Thoracic aorta endothelial cell (primary cell): Measurements from ENCODE around the gene MDC1. TPM values are rescaled to one million over a fixed set of nuclear protein-coding genes. Genes with fewer than 3 reads are reported as not detected.

ENCODE experiments used
- small RNA-seq: library from RNA; depleted of rRNA; stranded (forward); fragments of <200 nt; gene quantifications from one replicate; pipeline ENCODE3, GENCODE V24; 2012
- total RNA-seq: library from RNA; depleted of rRNA; stranded (reverse); fragments of >200 nt; gene quantifications from 2 replicates; pipeline ENCODE4 v1.2.3, GENCODE V29; 2012

MDC1 gene, protein sequence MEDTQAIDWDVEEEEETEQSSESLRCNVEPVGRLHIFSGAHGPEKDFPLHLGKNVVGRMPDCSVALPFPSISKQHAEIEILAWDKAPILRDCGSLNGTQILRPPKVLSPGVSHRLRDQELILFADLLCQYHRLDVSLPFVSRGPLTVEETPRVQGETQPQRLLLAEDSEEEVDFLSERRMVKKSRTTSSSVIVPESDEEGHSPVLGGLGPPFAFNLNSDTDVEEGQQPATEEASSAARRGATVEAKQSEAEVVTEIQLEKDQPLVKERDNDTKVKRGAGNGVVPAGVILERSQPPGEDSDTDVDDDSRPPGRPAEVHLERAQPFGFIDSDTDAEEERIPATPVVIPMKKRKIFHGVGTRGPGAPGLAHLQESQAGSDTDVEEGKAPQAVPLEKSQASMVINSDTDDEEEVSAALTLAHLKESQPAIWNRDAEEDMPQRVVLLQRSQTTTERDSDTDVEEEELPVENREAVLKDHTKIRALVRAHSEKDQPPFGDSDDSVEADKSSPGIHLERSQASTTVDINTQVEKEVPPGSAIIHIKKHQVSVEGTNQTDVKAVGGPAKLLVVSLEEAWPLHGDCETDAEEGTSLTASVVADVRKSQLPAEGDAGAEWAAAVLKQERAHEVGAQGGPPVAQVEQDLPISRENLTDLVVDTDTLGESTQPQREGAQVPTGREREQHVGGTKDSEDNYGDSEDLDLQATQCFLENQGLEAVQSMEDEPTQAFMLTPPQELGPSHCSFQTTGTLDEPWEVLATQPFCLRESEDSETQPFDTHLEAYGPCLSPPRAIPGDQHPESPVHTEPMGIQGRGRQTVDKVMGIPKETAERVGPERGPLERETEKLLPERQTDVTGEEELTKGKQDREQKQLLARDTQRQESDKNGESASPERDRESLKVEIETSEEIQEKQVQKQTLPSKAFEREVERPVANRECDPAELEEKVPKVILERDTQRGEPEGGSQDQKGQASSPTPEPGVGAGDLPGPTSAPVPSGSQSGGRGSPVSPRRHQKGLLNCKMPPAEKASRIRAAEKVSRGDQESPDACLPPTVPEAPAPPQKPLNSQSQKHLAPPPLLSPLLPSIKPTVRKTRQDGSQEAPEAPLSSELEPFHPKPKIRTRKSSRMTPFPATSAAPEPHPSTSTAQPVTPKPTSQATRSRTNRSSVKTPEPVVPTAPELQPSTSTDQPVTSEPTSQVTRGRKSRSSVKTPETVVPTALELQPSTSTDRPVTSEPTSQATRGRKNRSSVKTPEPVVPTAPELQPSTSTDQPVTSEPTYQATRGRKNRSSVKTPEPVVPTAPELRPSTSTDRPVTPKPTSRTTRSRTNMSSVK (N-terminal part only)
- 12.0 and 18.2 TPM in 2 replicates for total RNA-seq

GRCh38 chr6:30717129-30717844 lies at the start of gene MDC1:
MDC1 (minus strand) TSS chr6:30717281; CDS start chr6:30715175, 2,106 bp downstream.

GRCh38 chr6:30744054-30744805 lies 27.1 kb upstream of the MDC1 start, which contains the start of gene IER3:
IER3 (minus strand) TSS chr6:30744547; CDS start chr6:30744518, 29 bp downstream.

DNA sequence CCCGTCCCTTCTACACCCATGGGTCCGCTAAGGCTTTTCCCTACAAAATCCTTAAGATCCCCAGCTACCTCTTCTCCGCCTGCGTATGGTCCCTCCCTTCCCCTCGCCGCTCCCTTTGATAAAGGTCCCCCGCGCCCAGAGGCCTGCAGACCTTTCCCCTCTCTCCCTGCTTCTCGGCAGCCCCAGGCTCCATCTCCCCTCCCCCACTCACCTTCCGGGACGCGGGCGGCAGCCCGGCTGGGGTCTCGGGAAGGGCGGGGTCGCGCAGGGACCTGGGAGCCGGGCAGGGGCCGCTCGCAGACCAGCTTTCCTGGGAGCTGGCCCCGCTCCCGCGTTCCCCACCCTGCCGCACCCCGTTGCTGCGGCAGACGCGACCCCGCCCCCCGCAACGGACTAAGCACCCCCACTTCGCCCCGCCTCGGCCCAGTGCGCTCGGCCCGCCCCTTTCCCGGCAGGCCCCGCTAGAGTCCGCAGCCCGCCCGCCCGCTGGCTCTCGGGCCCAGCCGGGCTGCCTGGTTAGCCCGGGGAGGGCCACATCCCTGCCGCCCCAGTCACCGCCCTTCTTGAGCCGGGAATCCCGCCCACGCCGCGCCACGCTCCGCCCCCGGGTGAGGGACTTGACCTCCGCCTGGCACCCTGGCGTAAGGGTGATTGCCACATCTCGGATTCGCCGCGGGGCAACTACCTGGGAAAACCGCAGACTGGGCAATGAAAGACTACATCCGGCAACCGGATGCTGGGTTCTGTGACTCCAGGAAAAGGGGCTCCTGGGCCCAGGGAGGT lies 25.4 kb upstream of the MDC1 start, which contains the start of gene FLOT1:
TSS of gene FLOT1 (minus strand) at position 372 of the 783 bp plus-strand sequence. CDS start 498 bp downstream, outside the sequence.

GRCh38 chr6:30719791-30720737 lies 3.0 kb upstream of the MDC1 start, which contains the start of gene TUBB:
TUBB (plus strand) TSS chr6:30720352; CDS start chr6:30720507, 155 bp downstream.

DNA sequence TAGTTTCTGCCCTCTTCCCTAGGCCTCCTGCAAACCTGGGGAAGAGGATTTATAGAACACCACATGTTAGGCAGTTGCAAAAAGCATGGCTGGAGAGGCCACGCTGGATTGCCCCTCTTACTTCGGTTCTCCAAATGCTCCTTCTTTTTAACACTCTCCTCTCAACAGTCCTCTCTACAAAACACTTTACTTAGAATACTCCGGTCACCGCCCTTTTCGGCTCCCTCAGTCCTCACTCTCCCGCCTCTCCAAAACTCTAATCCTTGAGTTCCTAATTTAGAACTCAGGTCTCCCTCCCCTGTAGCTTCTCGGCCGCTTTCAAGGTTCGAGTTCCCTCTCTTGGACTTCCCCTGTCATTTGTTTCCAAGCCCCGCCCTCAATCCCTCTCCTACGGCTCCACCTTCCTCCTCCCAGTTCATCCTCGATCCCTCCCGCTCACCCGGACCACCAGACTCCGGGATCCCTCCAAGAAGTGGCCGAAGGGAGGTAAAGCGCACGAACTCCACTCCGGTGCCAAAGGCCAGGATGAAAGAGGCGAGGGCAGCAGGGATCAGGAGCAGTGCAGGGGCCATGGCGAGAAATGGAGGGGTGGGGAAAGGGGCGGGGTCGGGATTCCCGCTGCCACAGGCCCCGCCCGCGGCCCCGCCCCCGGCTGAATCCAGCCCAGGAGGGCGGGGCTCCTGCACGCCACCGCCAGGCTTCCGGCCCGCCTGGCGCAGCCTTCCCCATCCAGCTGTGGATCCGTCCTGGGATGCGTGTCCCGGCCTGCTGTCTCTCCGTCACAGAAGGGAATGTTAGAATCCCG lies 26.5 kb downstream of the MDC1 start, which contains the start of gene NRM:
TSS of gene NRM (minus strand) at position 582 of the 805 bp plus-strand sequence. CDS start at position 572, 10 bp downstream.

GRCh38 chr6:30686009-30686907 lies 30.8 kb downstream of the MDC1 start, which contains the start of gene PPP1R18:
PPP1R18 (minus strand) TSS chr6:30686645; CDS start chr6:30686018, 627 bp downstream.

DNA sequence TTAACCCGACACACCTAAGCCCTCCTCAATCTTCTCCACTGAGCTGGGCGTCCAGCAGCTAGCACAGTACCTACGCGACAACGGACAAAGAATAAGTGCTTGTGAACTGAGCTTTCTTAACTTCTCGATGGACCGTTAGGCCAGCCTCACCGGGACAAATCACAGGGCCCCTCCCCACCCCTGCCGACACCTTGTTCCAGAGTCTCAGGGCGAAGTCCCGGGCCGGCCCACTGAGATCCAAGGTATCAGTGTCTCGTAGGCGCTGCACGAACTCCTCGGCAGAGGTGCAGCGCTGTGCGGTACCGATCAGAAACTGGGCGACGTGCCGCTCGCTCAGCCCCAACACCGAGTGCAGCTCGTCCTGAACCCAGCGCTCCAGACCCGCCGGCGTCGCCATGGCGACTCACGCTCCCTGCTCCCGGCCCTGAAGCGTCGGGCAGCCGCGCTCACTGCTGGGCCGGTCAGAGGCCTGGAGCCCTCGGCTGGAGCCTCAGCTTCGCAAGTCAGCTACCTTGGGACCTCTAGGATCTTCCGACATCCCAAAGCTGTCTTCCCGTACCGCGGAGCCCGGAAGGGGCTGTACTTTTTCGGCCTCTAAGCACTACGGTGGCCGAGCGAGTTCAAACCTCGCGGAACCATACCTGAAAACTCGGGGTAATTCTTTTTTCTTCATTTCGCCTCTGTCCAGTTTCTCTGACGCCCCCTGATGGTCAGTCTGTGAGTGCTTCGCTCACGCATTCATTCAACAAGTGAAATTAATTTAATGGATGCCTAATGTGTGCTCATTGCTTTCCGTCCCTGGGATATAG lies 44.4 kb downstream of the MDC1 start, which contains the start of gene DHX16:
TSS of gene DHX16 (minus strand) at position 562 of the 809 bp plus-strand sequence. CDS start at position 397, 165 bp downstream.

Small RNAs within 50 kb of the gene (small RNA-seq; reads per million reads assigned to genes)
- gene RF00019 (not detected), gene RN7SL353P (not detected)

Other genes starting within 250 kb of the MDC1 start
- 395 and 418 TPM in 2 replicates for gene HLA-E, start 227.8 kb downstream of the MDC1 start, total RNA-seq
- gene GNL1, start 160.8 kb downstream of the MDC1 start, total RNA-seq = 37.1 and 42.9 TPM in 2 replicates
- 9.3 and 10.2 TPM in 2 replicates for gene PRR3, start 160.0 kb downstream of the MDC1 start, total RNA-seq
- 44.9 and 53.9 TPM in 2 replicates for gene ABCF1, start 145.8 kb downstream of the MDC1 start, total RNA-seq
- 54.2 and 58.6 TPM in 2 replicates for gene PPP1R10, start 100.0 kb downstream of the MDC1 start, total RNA-seq
- 54.4 and 71.4 TPM in 2 replicates for gene MRPS18B, start 99.4 kb downstream of the MDC1 start, total RNA-seq
- gene ATAT1, start 90.4 kb downstream of the MDC1 start, total RNA-seq = 6.0 and 6.5 TPM in 2 replicates
- gene C6orf136, start 70.1 kb downstream of the MDC1 start, total RNA-seq = 3.8 and 9.6 TPM in 2 replicates
- 35.5 and 38.6 TPM in 2 replicates for gene DHX16, start 44.3 kb downstream of the MDC1 start, total RNA-seq
- gene PPP1R18, start 30.6 kb downstream of the MDC1 start, total RNA-seq = 76.3 and 96.5 TPM in 2 replicates
- gene NRM, start 26.3 kb downstream of the MDC1 start, total RNA-seq = 5.9 and 13.1 TPM in 2 replicates
- 774 and 1,036 TPM in 2 replicates for gene TUBB, start 3.1 kb upstream of the MDC1 start, total RNA-seq
- gene FLOT1, start 25.4 kb upstream of the MDC1 start, total RNA-seq = 63.7 and 71.4 TPM in 2 replicates
- 113 and 169 TPM in 2 replicates for gene IER3, start 27.3 kb upstream of the MDC1 start, total RNA-seq
- 4.9 and 5.7 TPM in 2 replicates for gene DDR1, start 167.2 kb upstream of the MDC1 start, total RNA-seq
- 12.8 and 21.8 TPM in 2 replicates for gene GTF2H4, start 190.9 kb upstream of the MDC1 start, total RNA-seq
- 16.0 and 20.2 TPM in 2 replicates for gene VARS2, start 197.0 kb upstream of the MDC1 start, total RNA-seq
- gene SFTA2, start 214.9 kb upstream of the MDC1 start, total RNA-seq = not detected in 2 replicates
- gene MUCL3, start 223.7 kb upstream of the MDC1 start, total RNA-seq = not detected in 2 replicates